Mesothelial cell of epicardium (in vitro differentiated cells): ENCODE measurements around the gene MRC2. TPM values are rescaled to one million over a fixed set of nuclear protein-coding genes. Genes with fewer than 3 reads are reported as not detected.
A peak's percentile ranks its signal among the peaks of the same experiment; 100 is the strongest.
"Not testable (repeated sequence)": the region's sequence is repeated elsewhere in the genome, so short reads cannot be mapped to it uniquely, and the experiment has no call there.

ENCODE experiments used
- DNase-seq, 2 experiments: peaks; one replicate each; pipeline ENCODE4 v3.0.0; 2021; ENCODE audit warnings: low spot score in 2 of 2; ENCODE audit not compliant: unreplicated experiment in 2 of 2
- H3K27ac Mint-ChIP-seq: 2 replicates; pipeline ENCODE4 v1.8.0; 2021; ENCODE audit warnings: mixed read lengths
- H3K27me3 Mint-ChIP-seq: 2 replicates; pipeline ENCODE4 v1.8.0; 2021; ENCODE audit warnings: low read depth, mixed read lengths
- H3K36me3 Mint-ChIP-seq: 2 replicates; pipeline ENCODE4 v1.8.0; 2021; ENCODE audit warnings: mixed read lengths
- H3K4me1 Mint-ChIP-seq: 2 replicates; pipeline ENCODE4 v1.8.0; 2021; ENCODE audit warnings: mixed read lengths
- H3K4me3 Mint-ChIP-seq: 2 replicates; pipeline ENCODE4 v1.8.0; 2021; ENCODE audit warnings: mild to moderate bottlenecking, moderate library complexity, mixed read lengths
- H3K9me3 Mint-ChIP-seq: 2 replicates; pipeline ENCODE4 v1.8.0; 2021; ENCODE audit warnings: mixed read lengths
- total RNA-seq: library from RNA; stranded (reverse); gene quantifications from 3 replicates; pipeline ENCODE4 v1.2.1, GENCODE V29; 2021
- TF ChIP-seq, protein P1 (sequence below): fragments of 200-600 bp; sonication (generic); IDR thresholded peaks from one replicate; pipeline ENCODE4 v1.5.0; 2021; ENCODE audit warnings: antibody characterized with exemption; ENCODE audit not compliant: unreplicated experiment

Gene MRC2
- total RNA-seq, 1 donor from 2014 or later = 120 TPM

DNA sequence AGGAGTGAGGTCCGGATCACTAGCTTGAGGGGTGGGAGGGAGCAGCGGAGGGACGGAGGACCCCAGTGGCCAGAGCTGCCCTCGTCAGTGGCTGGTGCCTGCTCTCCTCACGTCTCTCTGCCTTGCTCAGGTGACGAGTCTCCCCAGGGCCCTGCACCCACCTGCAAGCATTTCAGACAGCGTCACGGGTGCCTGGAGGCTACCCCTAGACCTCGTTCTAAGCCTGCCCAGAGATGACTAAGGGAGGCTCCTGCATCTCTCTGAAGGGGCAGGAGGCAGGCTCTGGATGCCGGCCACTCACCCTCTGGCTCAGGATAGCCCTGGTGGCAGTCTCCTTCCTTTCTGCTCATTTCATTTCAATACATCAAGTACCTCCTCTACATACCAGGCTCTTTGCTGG lies 68.8 kb downstream of the MRC2 start:
- no peak for DNase-seq
- Mint-ChIP-seq H3K36me3 (no peaks in the 10 kb centered on the region), H3K27me3 (no peaks in the 10 kb centered on the region), H3K27ac (no peak overlapping the region), H3K4me3 (no peak overlapping the region), H3K4me1 (peaks cover 6% of the 10 kb centered on the region), H3K9me3 (no peaks in the 10 kb centered on the region)
- TF ChIP-seq, protein P1, sequence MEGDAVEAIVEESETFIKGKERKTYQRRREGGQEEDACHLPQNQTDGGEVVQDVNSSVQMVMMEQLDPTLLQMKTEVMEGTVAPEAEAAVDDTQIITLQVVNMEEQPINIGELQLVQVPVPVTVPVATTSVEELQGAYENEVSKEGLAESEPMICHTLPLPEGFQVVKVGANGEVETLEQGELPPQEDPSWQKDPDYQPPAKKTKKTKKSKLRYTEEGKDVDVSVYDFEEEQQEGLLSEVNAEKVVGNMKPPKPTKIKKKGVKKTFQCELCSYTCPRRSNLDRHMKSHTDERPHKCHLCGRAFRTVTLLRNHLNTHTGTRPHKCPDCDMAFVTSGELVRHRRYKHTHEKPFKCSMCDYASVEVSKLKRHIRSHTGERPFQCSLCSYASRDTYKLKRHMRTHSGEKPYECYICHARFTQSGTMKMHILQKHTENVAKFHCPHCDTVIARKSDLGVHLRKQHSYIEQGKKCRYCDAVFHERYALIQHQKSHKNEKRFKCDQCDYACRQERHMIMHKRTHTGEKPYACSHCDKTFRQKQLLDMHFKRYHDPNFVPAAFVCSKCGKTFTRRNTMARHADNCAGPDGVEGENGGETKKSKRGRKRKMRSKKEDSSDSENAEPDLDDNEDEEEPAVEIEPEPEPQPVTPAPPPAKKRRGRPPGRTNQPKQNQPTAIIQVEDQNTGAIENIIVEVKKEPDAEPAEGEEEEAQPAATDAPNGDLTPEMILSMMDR = no peak

DNA sequence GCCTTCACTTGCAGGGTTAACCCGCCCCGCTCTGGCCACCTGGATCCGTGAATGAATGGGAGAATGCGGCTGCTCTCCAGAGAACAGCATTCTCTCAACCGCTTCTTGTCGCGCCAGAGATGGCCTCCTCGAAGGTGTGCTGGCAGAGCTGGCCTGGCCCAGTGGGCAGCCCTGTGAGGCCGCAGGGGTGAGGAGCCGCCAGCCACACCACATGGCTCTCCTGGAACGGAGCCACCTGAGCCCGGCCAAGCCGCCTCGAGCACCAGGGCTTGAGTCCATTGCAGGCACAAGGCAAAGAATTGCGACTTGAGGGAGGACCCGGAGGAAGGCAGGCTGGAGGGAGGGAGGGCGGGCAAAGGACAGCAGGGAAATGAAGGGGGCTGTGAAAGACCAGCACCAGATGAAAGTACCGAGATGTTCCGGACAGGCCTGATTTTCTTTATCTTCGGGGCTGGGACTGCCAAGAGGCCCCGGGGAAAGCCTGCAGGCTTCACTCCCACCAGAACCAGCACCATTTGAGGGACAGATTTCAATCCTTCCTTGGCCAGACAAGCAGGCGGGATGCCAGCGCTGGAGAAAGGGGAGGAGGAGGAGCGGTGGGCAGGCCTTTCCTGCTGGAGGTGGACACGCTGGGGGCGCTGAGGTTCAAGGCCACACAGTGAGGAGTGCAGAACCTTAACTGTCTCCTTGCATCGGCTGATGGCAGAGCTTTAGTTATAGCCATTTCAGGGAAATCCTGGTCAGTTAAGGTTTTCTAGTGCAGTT lies 69.4 kb downstream of the MRC2 start:
- H3K36me3 Mint-ChIP-seq = no peaks in the 10 kb centered on the region
- H3K27me3 Mint-ChIP-seq = peaks cover under 1% of the 10 kb centered on the region
- peaks cover 6% of the 10 kb centered on the region for H3K4me1 Mint-ChIP-seq
- no peaks in the 10 kb centered on the region for H3K9me3 Mint-ChIP-seq
- DNase-seq = no peak
- H3K27ac Mint-ChIP-seq = no peak overlapping the region
- TF ChIP-seq, protein P1 = no peak
- no peak overlapping the region for H3K4me3 Mint-ChIP-seq

DNA sequence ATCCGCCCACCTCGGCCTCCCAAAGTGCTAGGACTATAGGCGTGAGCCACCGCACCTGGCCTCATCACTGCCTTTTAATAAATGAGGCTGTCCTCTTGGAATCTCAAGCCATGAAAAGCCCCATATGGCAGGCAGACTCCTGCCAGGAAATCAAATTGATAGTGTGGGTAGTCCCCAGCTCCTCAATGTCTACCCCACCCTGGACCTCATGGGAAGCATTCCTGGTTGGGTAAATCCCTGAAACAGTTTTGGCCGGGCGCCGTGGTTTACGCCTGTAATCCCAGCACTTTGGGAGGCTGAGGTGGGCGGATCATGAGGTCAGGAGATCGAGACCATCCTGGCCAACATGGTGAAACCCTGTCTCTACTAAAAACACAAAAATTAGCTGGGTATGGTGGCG lies 71.0 kb downstream of the MRC2 start:
- H3K27ac Mint-ChIP-seq, H3K9me3 Mint-ChIP-seq, H3K27me3 Mint-ChIP-seq, H3K4me3 Mint-ChIP-seq, H3K4me1 Mint-ChIP-seq, DNase-seq, H3K36me3 Mint-ChIP-seq: not testable (repeated sequence)

DNA sequence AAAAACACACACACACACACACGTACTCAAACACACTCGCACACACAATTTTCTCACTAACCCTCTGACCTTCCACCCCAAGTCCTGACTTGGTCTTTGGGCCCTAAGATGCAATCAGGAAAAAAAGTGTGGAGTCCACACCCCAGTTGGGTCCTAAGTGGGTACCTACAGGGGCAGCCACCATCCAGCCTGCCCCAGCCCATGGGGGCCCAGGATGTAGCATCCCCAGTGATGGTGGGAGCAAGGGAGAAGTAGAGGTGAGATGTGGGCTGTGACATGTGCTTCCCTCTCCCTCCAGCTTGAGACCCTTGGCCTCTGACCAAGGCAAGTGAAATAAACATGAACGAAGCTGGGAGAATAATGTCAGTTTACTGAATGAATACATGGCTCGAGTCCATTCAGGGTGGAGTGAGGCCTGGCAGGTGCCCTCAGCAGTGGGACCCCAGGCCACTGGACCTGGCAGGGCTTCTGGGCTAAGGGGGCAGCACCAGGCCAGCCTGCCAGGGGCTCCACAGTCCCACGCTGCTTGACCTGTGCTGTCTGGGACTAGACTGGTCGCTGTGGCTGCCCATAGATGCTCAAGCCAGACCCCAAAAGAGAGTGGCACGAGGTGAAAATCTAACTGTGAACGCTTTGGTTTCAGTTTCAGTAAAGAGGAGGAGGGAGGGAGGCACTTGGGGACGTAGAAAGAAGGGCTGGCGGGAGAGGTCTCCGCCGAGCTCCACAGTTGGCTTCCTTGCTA lies 73.7 kb downstream of the MRC2 start:
- TF ChIP-seq, protein P1 = no peak
- no peaks in the 10 kb centered on the region for H3K36me3 Mint-ChIP-seq
- no peak overlapping the region for H3K4me3 Mint-ChIP-seq
- DNase-seq = no peak
- no peak overlapping the region for H3K27ac Mint-ChIP-seq
- peaks cover 15% of the 10 kb centered on the region for H3K4me1 Mint-ChIP-seq
- no peaks in the 10 kb centered on the region for H3K9me3 Mint-ChIP-seq
- H3K27me3 Mint-ChIP-seq = peaks cover 7% of the 10 kb centered on the region

DNA sequence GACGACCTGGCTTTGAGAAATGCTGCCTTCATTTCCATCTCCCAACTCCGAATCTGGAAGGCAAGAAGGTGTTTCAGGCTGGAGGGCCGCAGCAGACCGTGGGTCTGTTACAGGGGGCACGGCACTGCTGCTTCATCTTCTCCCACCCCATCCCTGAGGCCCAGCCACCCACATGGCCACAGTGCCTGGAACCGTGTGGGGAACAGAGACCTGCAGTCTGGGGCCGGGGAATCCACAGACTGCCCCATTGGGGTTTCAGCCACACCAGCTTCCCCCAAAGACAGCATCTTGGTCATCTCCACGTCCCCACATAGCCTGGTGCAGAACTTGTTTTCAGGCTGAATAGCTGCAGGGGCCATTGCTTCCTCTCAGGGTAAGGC lies 74.2 kb downstream of the MRC2 start:
- no peaks in the 10 kb centered on the region for H3K36me3 Mint-ChIP-seq
- no peak overlapping the region for H3K27ac Mint-ChIP-seq
- no peak overlapping the region for H3K4me3 Mint-ChIP-seq
- peaks cover 20% of the 10 kb centered on the region for H3K4me1 Mint-ChIP-seq
- peaks cover 13% of the 10 kb centered on the region for H3K27me3 Mint-ChIP-seq
- H3K9me3 Mint-ChIP-seq = no peaks in the 10 kb centered on the region
- no peak for DNase-seq
- TF ChIP-seq, protein P1 = no peak

DNA sequence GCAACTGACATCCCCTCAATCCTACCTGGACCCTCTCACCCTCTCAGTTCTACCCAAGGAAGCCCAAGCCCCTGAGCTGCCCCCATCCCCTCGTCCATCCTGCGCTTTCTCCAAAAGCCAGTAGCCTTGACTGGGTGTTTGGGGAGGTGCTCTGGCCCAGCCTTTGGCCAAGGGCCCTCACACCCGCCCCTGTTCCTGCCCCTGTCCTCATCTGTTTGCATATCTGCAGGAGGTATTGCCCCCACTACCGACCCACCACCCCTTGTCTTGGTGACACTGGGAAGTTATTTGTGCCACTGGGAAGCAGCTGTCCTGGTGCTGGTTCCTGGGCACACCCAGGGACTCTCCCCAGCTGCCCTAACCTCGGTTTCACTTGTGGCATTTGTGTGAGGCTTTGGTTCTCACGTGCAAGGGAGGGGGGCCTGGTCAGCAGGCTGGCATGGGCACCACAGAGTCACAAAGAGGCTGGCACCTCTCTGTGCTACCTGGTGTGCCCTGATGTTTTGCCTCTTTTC lies 75.3 kb downstream of the MRC2 start:
- Mint-ChIP-seq H3K27ac (no peak overlapping the region), H3K36me3 (peaks cover 2% of the 10 kb centered on the region), H3K27me3 (peaks cover 13% of the 10 kb centered on the region), H3K9me3 (no peaks in the 10 kb centered on the region), H3K4me3 (peak overlapping the region; percentile 59), H3K4me1 (peaks cover 20% of the 10 kb centered on the region)
- DNase-seq = no peak
- TF ChIP-seq, protein P1 = no peak
